ENCODE data around the gene BROX. TPM values are rescaled to one million over a fixed set of nuclear protein-coding genes. Genes with fewer than 3 reads are reported as not detected.

The BROX gene
- total and polyA plus RNA-seq, 2 donors (not counting 3 experiments of a cell fraction or from before 2014, with no cell fraction given), result 7.3 to 39.7 TPM

Other genes with a start within 250 kb of the BROX start
- not detected in 2 replicates for gene HHIPL2, start 164.5 kb upstream of the BROX start, total RNA-seq
- gene HHIPL2, start 164.5 kb upstream of the BROX start, polyA plus RNA-seq, result 0.03 TPM in 1 of 2 replicates, not detected in the other
- 5.3 and 7.1 TPM in 2 replicates for gene TAF1A, start 122.6 kb upstream of the BROX start, total RNA-seq
- 1.3 and 1.4 TPM in 2 replicates for gene TAF1A, start 122.6 kb upstream of the BROX start, polyA plus RNA-seq
- 61.3 and 63.7 TPM in 2 replicates for gene MIA3, start 94.5 kb upstream of the BROX start, total RNA-seq
- gene MIA3, start 94.5 kb upstream of the BROX start, polyA plus RNA-seq, result 108 and 112 TPM in 2 replicates
- gene AIDA, start 73 bp upstream of the BROX start, total RNA-seq, result 75.4 and 75.8 TPM in 2 replicates
- 25.3 and 32.8 TPM in 2 replicates for gene AIDA, start 73 bp upstream of the BROX start, polyA plus RNA-seq
- not detected in 2 replicates for gene FAM177B, start 24.6 kb downstream of the BROX start, total RNA-seq
- not detected in 2 replicates for gene FAM177B, start 24.6 kb downstream of the BROX start, polyA plus RNA-seq
- 2.4 and 3.9 TPM in 2 replicates for gene DISP1, start 102.5 kb downstream of the BROX start, total RNA-seq
- 3.9 and 4.6 TPM in 2 replicates for gene DISP1, start 102.5 kb downstream of the BROX start, polyA plus RNA-seq

All from endothelial cell of umbilical vein (primary cell).